Osteoblast (primary cell): ENCODE data around the gene OBSCN. TPM values are rescaled to one million over a fixed set of nuclear protein-coding genes. Genes with fewer than 3 reads are reported as not detected.

ENCODE experiments used
- DNase-seq: peaks from one replicate; pipeline ENCODE4 v3.0.0; 2011; ENCODE audit warnings: low spot score, mixed read lengths; ENCODE audit not compliant: insufficient read length; ENCODE audit errors: missing footprints
- H2AFZ ChIP-seq: 2 replicates; pipeline ENCODE4 v1.6.0; 2011; ENCODE audit warnings: mild to moderate bottlenecking, low read length
- H3K27ac ChIP-seq: 2 replicates; pipeline ENCODE4 v1.5.1; 2011; ENCODE audit warnings: mild to moderate bottlenecking, low read depth, low read length, moderate library complexity
- H3K27me3 ChIP-seq: 2 replicates; pipeline ENCODE4 v1.6.0; 2012; ENCODE audit warnings: mild to moderate bottlenecking, control low read depth, inconsistent platforms, low read length, moderate library complexity; ENCODE audit not compliant: insufficient read depth
- H3K36me3 ChIP-seq: 2 replicates; pipeline ENCODE4 v1.5.1; 2011; ENCODE audit warnings: mild to moderate bottlenecking, low read length, control low read depth, moderate library complexity; ENCODE audit not compliant: insufficient read depth
- H3K4me1 ChIP-seq: 2 replicates; pipeline ENCODE4 v1.5.1; 2011; ENCODE audit warnings: mild to moderate bottlenecking, low read length, control low read depth, moderate library complexity; ENCODE audit not compliant: insufficient read depth
- H3K4me2 ChIP-seq: 2 replicates; pipeline ENCODE4 v1.6.0; 2011; ENCODE audit warnings: mild to moderate bottlenecking, low read length; ENCODE audit not compliant: insufficient read depth
- H3K4me3 ChIP-seq: fragments of 200-600 bp; sonication (generic); 3 replicates; pipeline ENCODE4 v1.5.1; 2012; ENCODE audit warnings: mild to moderate bottlenecking, low read length, inconsistent platforms; ENCODE audit not compliant: insufficient read depth
- H3K79me2 ChIP-seq: 2 replicates; pipeline ENCODE4 v1.6.0; 2012; ENCODE audit warnings: mild to moderate bottlenecking, low read length, control low read depth, inconsistent platforms; ENCODE audit not compliant: insufficient read depth
- H3K9me3 ChIP-seq: 2 replicates; pipeline ENCODE4 v1.5.1; 2011; ENCODE audit warnings: low read depth, low read length, control low read depth
- H4K20me1 ChIP-seq: 2 replicates; pipeline ENCODE4 v1.6.0; 2012; ENCODE audit warnings: mild to moderate bottlenecking, low read length, control low read depth; ENCODE audit not compliant: insufficient read depth
- CTCF ChIP-seq: IDR thresholded peaks from 2 replicates; pipeline ENCODE4 v1.5.1; 2011; ENCODE audit warnings: mild to moderate bottlenecking, low read depth, low read length, moderate library complexity; ENCODE audit errors: extremely low read depth
- total RNA-seq: library from RNA; depleted of rRNA; stranded (reverse); fragments of >200 nt; gene quantifications from 2 replicates; pipeline ENCODE4 v1.2.3, GENCODE V29; 2012

OBSCN gene
- total RNA-seq, 1 donor = 2.9 TPM

- no peaks in the 10 kb centered on the region for H3K36me3 ChIP-seq
- H2AFZ ChIP-seq = no peak overlapping the region
- no peaks in the 10 kb centered on the region for H3K27me3 ChIP-seq
- no peak overlapping the region for H3K4me3 ChIP-seq
- no peaks in the 10 kb centered on the region for H3K79me2 ChIP-seq
- H4K20me1 ChIP-seq = no peaks in the 10 kb centered on the region
- DNase-seq = peak; percentile 77
- no peak overlapping the region for H3K4me2 ChIP-seq
- no peak overlapping the region for H3K27ac ChIP-seq
- no peak for TF ChIP-seq CTCF
- H3K4me1 ChIP-seq = no peaks in the 10 kb centered on the region
- H3K9me3 ChIP-seq = no peaks in the 10 kb centered on the region
These were observed 81.5 kb downstream of the OBSCN start for GRCh38 chr1:228289239-228289849.

- Histone ChIP-seq H3K4me2 (no peak overlapping the region), H3K36me3 (no peaks in the 10 kb centered on the region), H3K27ac (no peak overlapping the region), H3K79me2 (no peaks in the 10 kb centered on the region), H2AFZ (no peak overlapping the region), H3K9me3 (no peaks in the 10 kb centered on the region), H3K4me3 (no peak overlapping the region), H3K4me1 (no peaks in the 10 kb centered on the region), H4K20me1 (no peaks in the 10 kb centered on the region), H3K27me3 (no peaks in the 10 kb centered on the region)
- no peak for TF ChIP-seq CTCF
- peak; percentile 56 for DNase-seq
These were observed 82.4 kb downstream of the OBSCN start for GRCh38 chr1:228289996-228290881.

- Histone ChIP-seq H3K27me3 (no peaks in the 10 kb centered on the region), H4K20me1 (no peaks in the 10 kb centered on the region), H3K27ac (no peak overlapping the region), H3K4me1 (no peaks in the 10 kb centered on the region), H3K79me2 (no peaks in the 10 kb centered on the region), H2AFZ (no peak overlapping the region), H3K4me2 (no peak overlapping the region), H3K9me3 (no peaks in the 10 kb centered on the region), H3K4me3 (no peak overlapping the region), H3K36me3 (no peaks in the 10 kb centered on the region)
- TF ChIP-seq CTCF = no peak
- DNase-seq = peak; percentile 64
These were observed 84.2 kb downstream of the OBSCN start for GRCh38 chr1:228291906-228292608.

- H3K27ac ChIP-seq = no peak overlapping the region
- H3K4me3 ChIP-seq = no peak overlapping the region
- H3K9me3 ChIP-seq = peaks cover 2% of the 10 kb centered on the region
- H3K4me2 ChIP-seq = no peak overlapping the region
- no peaks in the 10 kb centered on the region for H3K36me3 ChIP-seq
- DNase-seq = no peak
- H3K79me2 ChIP-seq = no peaks in the 10 kb centered on the region
- H3K4me1 ChIP-seq = no peaks in the 10 kb centered on the region
- no peaks in the 10 kb centered on the region for H3K27me3 ChIP-seq
- no peaks in the 10 kb centered on the region for H4K20me1 ChIP-seq
- H2AFZ ChIP-seq = no peak overlapping the region
- TF ChIP-seq CTCF = no peak
These were observed 84.7 kb downstream of the OBSCN start for GRCh38 chr1:228292609-228292911.
